Measurements from ENCODE around the gene TEX14. TPM values are rescaled to one million over a fixed set of nuclear protein-coding genes. Genes with fewer than 3 reads are reported as not detected.

TEX14 gene
- total and polyA plus RNA-seq, 2 experiments from 2014 or later = 0.15 TPM; not detected in 1

DNA sequence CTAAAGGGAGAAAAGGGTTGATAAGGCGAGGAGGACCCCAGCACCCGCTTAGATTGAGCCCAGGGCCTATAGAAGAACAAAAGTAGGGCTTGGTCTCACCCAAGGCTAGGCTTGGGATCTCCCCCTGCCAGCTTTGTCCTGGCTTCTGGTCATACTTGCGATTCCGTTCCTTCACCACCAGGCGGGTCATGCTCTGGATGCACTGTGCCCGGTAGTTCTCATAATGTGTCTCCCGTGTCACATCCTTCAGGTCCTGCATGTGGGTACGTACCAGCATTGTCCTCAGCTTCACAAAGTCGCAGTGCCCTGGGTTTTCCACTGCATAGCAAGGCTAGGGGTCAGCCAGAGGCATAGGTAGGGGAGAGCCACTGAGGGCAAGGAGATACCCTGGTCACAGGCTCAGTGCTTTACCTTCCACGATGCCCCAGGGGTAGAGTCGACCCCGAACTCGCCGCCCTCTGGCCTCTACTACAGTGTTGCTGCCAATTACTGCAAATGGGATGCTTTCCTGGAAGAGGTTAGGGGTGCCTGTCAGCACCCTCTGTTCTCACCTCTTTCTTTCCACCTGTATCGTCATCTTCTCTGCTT is 170.9 kb downstream of the TEX14 start:
- Histone ChIP-seq H2AFZ (no peak overlapping the region), H3K9ac (no peak overlapping the region), H3K4me1 (ENCODE audit: insufficient read depth) (peaks cover 12% of the 10 kb centered on the region), H3K9me3 (ENCODE audit: low read depth) (no peaks in the 10 kb centered on the region), H3K9me2 (ENCODE audit: insufficient read depth) (no peaks in the 10 kb centered on the region), H3F3A (ENCODE audit: insufficient read depth) (peaks cover 12% of the 10 kb centered on the region; the same call in 1 of the 2 replicates), H3K27me3 (replicated peaks; ENCODE audit: insufficient read depth) (no peaks in the 10 kb centered on the region), H3K79me2 (ENCODE audit: insufficient read depth) (no peaks in the 10 kb centered on the region), H3K36me3 (ENCODE audit: low read depth) (no peaks in the 10 kb centered on the region), H3K27ac (no peak overlapping the region), H3K4me3 (no peak overlapping the region), H4K20me1 (ENCODE audit: insufficient read depth) (no peaks in the 10 kb centered on the region), H3K4me2 (ENCODE audit: unreplicated experiment) (no peak overlapping the region)
- TF ChIP-seq EZH2phosphoT487 (IDR thresholded peaks at IDR 0.05; ENCODE audit: insufficient read depth, low read depth) = no peak
- no peak for TF ChIP-seq EZH2 (IDR thresholded peaks at IDR 0.05; ENCODE audit: insufficient read depth, poor library complexity, severe bottlenecking)
- DNase-seq = peak; percentile 40
- in situ Hi-C loops (cut with MboI) = no loop called here
- WGBS, 2 experiments (ENCODE audit: low coverage in 1 of 2, low lambda C conversion rate in 2 of 2, missing lambda C conversion rate in 2 of 2) = 61 to 68% methylated on average over 15 of the region's 15 CpGs

GRCh38 chr17:58517928-58518609 is 173.8 kb downstream of the TEX14 start:
- Histone ChIP-seq H3K36me3 (ENCODE audit: low read depth) (no peaks in the 10 kb centered on the region), H3K4me2 (ENCODE audit: unreplicated experiment) (peak overlapping the region; percentile 89), H3K79me2 (ENCODE audit: insufficient read depth) (no peaks in the 10 kb centered on the region), H3K9me3 (ENCODE audit: low read depth) (no peaks in the 10 kb centered on the region), H3K9me2 (ENCODE audit: insufficient read depth) (no peaks in the 10 kb centered on the region), H3K27ac (peak overlapping the region; percentile 65), H4K20me1 (ENCODE audit: insufficient read depth) (no peaks in the 10 kb centered on the region), H3K4me3 (peak overlapping the region; percentile 74), H2AFZ (peak overlapping the region; percentile 96), H3K4me1 (ENCODE audit: insufficient read depth) (0 out of 2 replicates have a peak, but pooled peaks cover 5% of the 10 kb centered on the region), H3K27me3 (replicated peaks; ENCODE audit: insufficient read depth) (no peaks in the 10 kb centered on the region), H3K9ac (peak overlapping the region; percentile 75), H3F3A (ENCODE audit: insufficient read depth) (peaks cover 20% of the 10 kb centered on the region)
- in situ Hi-C loops (cut with MboI) = no loop called here
- WGBS, 2 experiments (ENCODE audit: low coverage in 1 of 2, low lambda C conversion rate in 2 of 2, missing lambda C conversion rate in 2 of 2) = 0 to 1% methylated on average over 38 to 39 of the region's 39 CpGs
- DNase-seq = peak; percentile 100
- no peak for TF ChIP-seq EZH2 (IDR thresholded peaks at IDR 0.05; ENCODE audit: insufficient read depth, poor library complexity, severe bottlenecking)
- no peak for TF ChIP-seq EZH2phosphoT487 (IDR thresholded peaks at IDR 0.05; ENCODE audit: insufficient read depth, low read depth)

- WGBS, 2 experiments (ENCODE audit: low coverage in 1 of 2, low lambda C conversion rate in 2 of 2, missing lambda C conversion rate in 2 of 2) = 1 to 2% methylated on average over 22 to 27 of the region's 27 CpGs
- Histone ChIP-seq H4K20me1 (ENCODE audit: insufficient read depth) (no peaks in the 10 kb centered on the region), H3K4me3 (peak overlapping the region; percentile 74), H3K27me3 (replicated peaks; ENCODE audit: insufficient read depth) (no peaks in the 10 kb centered on the region), H3K9me2 (ENCODE audit: insufficient read depth) (no peaks in the 10 kb centered on the region), H3K9me3 (ENCODE audit: low read depth) (no peaks in the 10 kb centered on the region), H3K27ac (peak overlapping the region; percentile 55), H3K36me3 (ENCODE audit: low read depth) (no peaks in the 10 kb centered on the region), H3K4me1 (ENCODE audit: insufficient read depth) (0 out of 2 replicates have a peak, but pooled peaks cover 5% of the 10 kb centered on the region), H2AFZ (peak overlapping the region; percentile 83), H3F3A (ENCODE audit: insufficient read depth) (peaks cover 20% of the 10 kb centered on the region), H3K79me2 (ENCODE audit: insufficient read depth) (no peaks in the 10 kb centered on the region), H3K9ac (peak overlapping the region; percentile 75), H3K4me2 (ENCODE audit: unreplicated experiment) (peak overlapping the region; percentile 79)
- no peak for DNase-seq
- TF ChIP-seq EZH2phosphoT487 (IDR thresholded peaks at IDR 0.05; ENCODE audit: insufficient read depth, low read depth) (no peak), EZH2 (IDR thresholded peaks at IDR 0.05; ENCODE audit: insufficient read depth, poor library complexity, severe bottlenecking) (no peak)
- in situ Hi-C loops (cut with MboI) = no loop called here
These were observed 174.4 kb downstream of the TEX14 start for GRCh38 chr17:58517378-58517927.

GRCh38 chr17:58516644-58517377 is 175.0 kb downstream of the TEX14 start:
- TF ChIP-seq EZH2phosphoT487 (IDR thresholded peaks at IDR 0.05; ENCODE audit: insufficient read depth, low read depth) = no peak
- TF ChIP-seq EZH2 (IDR thresholded peaks at IDR 0.05; ENCODE audit: insufficient read depth, poor library complexity, severe bottlenecking) = no peak
- 32% methylated on average over 2 of the region's 2 CpGs for WGBS, 2 experiments (ENCODE audit: low coverage in 1 of 2, low lambda C conversion rate in 2 of 2, missing lambda C conversion rate in 2 of 2)

More at GRCh38 chr17:58516644-58517377, 175.0 kb downstream of the TEX14 start:
- no peaks in the 10 kb centered on the region for H4K20me1 ChIP-seq (ENCODE audit: insufficient read depth)
- no peaks in the 10 kb centered on the region; the same call in 1 of the 2 replicates for H3K36me3 ChIP-seq (ENCODE audit: low read depth)
- 0 out of 2 replicates have a peak, but pooled peaks cover 5% of the 10 kb centered on the region for H3K4me1 ChIP-seq (ENCODE audit: insufficient read depth)
- no peaks in the 10 kb centered on the region for H3K79me2 ChIP-seq (ENCODE audit: insufficient read depth)
- DNase-seq = no peak
- H3K4me2 ChIP-seq (ENCODE audit: unreplicated experiment) = peak overlapping the region; percentile 79
- peak overlapping the region; percentile 74 for H3K4me3 ChIP-seq
- H3K27me3 ChIP-seq (replicated peaks; ENCODE audit: insufficient read depth) = no peaks in the 10 kb centered on the region
- H3K9ac ChIP-seq = peak overlapping the region; percentile 75
- peaks cover 20% of the 10 kb centered on the region for H3F3A ChIP-seq (ENCODE audit: insufficient read depth)
- peak overlapping the region; percentile 83 for H2AFZ ChIP-seq
- peak overlapping the region; percentile 55 for H3K27ac ChIP-seq
- no peaks in the 10 kb centered on the region for H3K9me3 ChIP-seq (ENCODE audit: low read depth)
- no peaks in the 10 kb centered on the region for H3K9me2 ChIP-seq (ENCODE audit: insufficient read depth)
- in situ Hi-C loops (cut with MboI) = no loop called here

All from GM23248 (cell line).